Left lung (tissue), 10 donors: ENCODE data around the gene AKAP11. TPM values are rescaled to one million over a fixed set of nuclear protein-coding genes. Genes with fewer than 3 reads are reported as not detected.

ENCODE experiments used
- ATAC-seq: fragments of 200-7000 bp; cut with Tn5 transposase; one replicate; pipeline ENCODE4 v1.9.1; 2020; ENCODE audit warnings: moderate library complexity
- DNase-seq, 4 donors: peaks; one replicate each; pipeline ENCODE4 v3.0.0-alpha.2; 2013 to 2020
- H3K27ac ChIP-seq, 2 donors: fragments of 200-600 bp; sonication (generic) in 1 of 2; one replicate each; pipeline versions ENCODE4 v1.5.0 to v1.8.0; 2020 to 2021
- H3K27me3 ChIP-seq, 2 donors: fragments of 200-600 bp; sonication (generic) in 1 of 2; one replicate each; pipeline versions ENCODE4 v1.5.0 to v1.8.0; 2020 to 2021
- H3K36me3 ChIP-seq, 2 donors: fragments of 200-600 bp; sonication (generic) in 1 of 2; one replicate each; pipeline versions ENCODE4 v1.5.0 to v1.8.0; 2020 to 2021
- H3K4me1 ChIP-seq, 2 donors: fragments of 200-600 bp; one replicate each; pipeline ENCODE4 v1.8.0; 2021
- H3K4me3 ChIP-seq, 2 donors: fragments of 200-600 bp; sonication (generic) in 1 of 2; one replicate each; pipeline versions ENCODE4 v1.5.0 to v1.8.0; 2020 to 2021; ENCODE audit warnings: mild to moderate bottlenecking in 1 of 2
- H3K9me3 ChIP-seq, 2 donors: fragments of 200-600 bp; sonication (generic) in 1 of 2; one replicate each; pipeline versions ENCODE4 v1.5.0 to v1.8.0; 2020 to 2021
- intact Hi-C, 2 donors: fragments of 100-400 bp; cut with DNase I; formaldehyde crosslinking; loops; one replicate each; pipeline versions ENCODE4 v1.11.2 to v1.14.2; 2022
- polyA plus RNA-seq, 6 donors: library from polyadenylated mRNA; unstranded; fragments of 120-200 nt; gene quantifications; one replicate each; pipeline ENCODE4 v1.2.1, GENCODE V29; 2013; ENCODE audit not compliant: insufficient read length in 6 of 6
- total RNA-seq, 2 donors: library from RNA; stranded (reverse); fragmentation: NEBNext Ultra II Directional; extraction: Animal tissue kit (Norgen Biotek cat#: 25700); gene quantifications; one replicate each; pipeline ENCODE4 v1.2.1, GENCODE V29; 2021
- TF ChIP-seq, protein P1 (sequence below), 2 donors: fragments of 200-600 bp; sonication (generic) in 1 of 2; IDR thresholded peaks; one replicate each; pipeline versions ENCODE4 v1.5.0 to v1.8.0; 2021; ENCODE audit warnings: antibody characterized with exemption in 2 of 2
- donor health status: DM: no; HTN: yes; CAD: no.
- donor health status: DM: no; HTN: no; CAD: no.

Gene AKAP11
- total and polyA plus RNA-seq, 8 donors, result 30.3 to 47.1 (median 41.9) TPM

DNA sequence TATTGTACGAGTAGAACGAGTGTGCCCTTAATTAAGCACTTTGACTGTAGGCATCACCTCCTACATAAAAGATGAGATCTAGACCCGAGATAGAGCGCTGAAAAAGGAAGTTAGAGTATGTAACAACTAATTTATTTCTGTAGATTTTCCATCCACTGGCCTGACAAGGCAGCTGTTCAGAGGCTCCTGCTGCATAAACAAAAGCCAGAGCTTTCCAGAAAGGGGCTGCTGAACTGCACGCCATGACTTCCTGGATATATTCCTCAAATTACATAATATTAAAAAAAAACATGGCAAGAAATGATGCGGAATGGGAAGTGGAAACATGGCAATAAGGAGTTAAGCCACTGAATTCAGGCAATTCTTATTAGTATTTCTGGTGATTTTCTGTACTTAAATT lies 89.7 kb downstream of the AKAP11 start:
- Histone ChIP-seq H3K4me1 (no peaks in the 10 kb centered on the region), H3K9me3 (no peaks in the 10 kb centered on the region), H3K36me3 (no peaks in the 10 kb centered on the region), H3K27ac (no peak overlapping the region), H3K4me3 (no peak overlapping the region), H3K27me3 (no peaks in the 10 kb centered on the region)
- TF ChIP-seq, protein P1, sequence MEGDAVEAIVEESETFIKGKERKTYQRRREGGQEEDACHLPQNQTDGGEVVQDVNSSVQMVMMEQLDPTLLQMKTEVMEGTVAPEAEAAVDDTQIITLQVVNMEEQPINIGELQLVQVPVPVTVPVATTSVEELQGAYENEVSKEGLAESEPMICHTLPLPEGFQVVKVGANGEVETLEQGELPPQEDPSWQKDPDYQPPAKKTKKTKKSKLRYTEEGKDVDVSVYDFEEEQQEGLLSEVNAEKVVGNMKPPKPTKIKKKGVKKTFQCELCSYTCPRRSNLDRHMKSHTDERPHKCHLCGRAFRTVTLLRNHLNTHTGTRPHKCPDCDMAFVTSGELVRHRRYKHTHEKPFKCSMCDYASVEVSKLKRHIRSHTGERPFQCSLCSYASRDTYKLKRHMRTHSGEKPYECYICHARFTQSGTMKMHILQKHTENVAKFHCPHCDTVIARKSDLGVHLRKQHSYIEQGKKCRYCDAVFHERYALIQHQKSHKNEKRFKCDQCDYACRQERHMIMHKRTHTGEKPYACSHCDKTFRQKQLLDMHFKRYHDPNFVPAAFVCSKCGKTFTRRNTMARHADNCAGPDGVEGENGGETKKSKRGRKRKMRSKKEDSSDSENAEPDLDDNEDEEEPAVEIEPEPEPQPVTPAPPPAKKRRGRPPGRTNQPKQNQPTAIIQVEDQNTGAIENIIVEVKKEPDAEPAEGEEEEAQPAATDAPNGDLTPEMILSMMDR (IDR thresholded peaks at IDR 0.05), result no peak
- intact Hi-C loops, result no loop called here
- DNase-seq, result no peak
- ATAC-seq, result no peak

DNA sequence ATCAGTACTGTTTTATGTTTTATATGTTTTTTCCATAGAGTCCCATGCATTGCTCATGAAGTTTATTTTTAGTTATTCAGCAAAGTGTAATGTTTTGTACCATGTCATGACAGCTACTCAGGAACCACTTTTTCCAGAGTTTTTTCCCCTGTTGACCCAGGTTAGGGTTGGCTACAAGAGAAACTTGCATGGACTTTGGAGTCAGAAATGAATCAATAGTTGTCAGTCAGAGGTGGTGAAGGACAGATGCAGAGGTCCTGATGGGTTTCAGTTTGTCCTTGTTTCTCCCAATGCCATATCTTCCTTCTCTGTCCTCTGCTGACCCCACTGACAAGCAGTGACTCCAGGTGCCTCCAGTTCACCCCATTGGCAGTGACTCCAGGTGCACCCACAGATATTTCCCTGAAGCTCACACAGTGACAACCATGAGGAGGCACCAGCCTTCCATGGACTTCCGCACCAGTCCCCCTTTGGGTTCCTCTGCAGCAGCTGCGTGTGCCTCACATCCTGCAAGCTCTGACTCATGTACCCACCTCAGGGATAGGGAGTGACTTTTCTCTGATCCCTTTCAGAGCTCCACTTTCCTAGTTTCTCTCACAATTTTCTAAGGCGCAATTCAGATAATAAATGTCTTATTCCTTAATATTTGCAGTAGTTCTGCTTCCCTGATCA lies 92.1 kb downstream of the AKAP11 start:
- no peak for DNase-seq
- Histone ChIP-seq H3K27ac (no peak overlapping the region), H3K4me1 (no peaks in the 10 kb centered on the region), H3K36me3 (no peaks in the 10 kb centered on the region), H3K27me3 (no peaks in the 10 kb centered on the region), H3K4me3 (no peak overlapping the region), H3K9me3 (no peaks in the 10 kb centered on the region)
- ATAC-seq, result no peak
- TF ChIP-seq, protein P1 (IDR thresholded peaks at IDR 0.05), result no peak
- intact Hi-C loops, result no loop called here

DNA sequence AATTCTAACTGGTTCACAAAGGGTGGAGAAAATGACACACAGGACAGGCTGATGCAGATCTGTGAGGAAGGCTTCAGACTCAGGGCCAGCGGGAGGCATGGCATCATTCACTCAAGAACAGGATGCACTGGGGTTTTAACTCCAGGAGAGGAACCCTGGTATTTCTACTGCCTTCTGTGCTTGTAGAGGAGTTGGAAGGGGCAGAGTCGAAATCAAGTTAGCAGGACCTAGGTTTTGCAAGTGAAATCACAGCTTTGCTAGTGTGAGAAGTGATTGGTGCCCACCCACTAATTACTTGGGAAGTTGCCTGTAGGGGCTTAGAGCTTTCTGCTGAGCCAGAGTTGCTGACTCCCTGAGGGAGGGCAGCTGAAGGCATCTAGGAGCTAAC lies 92.7 kb downstream of the AKAP11 start:
- Histone ChIP-seq H3K27me3 (no peaks in the 10 kb centered on the region), H3K9me3 (no peaks in the 10 kb centered on the region), H3K36me3 (no peaks in the 10 kb centered on the region), H3K27ac (no peak overlapping the region), H3K4me3 (no peak overlapping the region), H3K4me1 (no peaks in the 10 kb centered on the region)
- ATAC-seq (no peak), DNase-seq (no peak)
- TF ChIP-seq, protein P1 (IDR thresholded peaks at IDR 0.05), result no peak
- intact Hi-C loops, result no loop called here

DNA sequence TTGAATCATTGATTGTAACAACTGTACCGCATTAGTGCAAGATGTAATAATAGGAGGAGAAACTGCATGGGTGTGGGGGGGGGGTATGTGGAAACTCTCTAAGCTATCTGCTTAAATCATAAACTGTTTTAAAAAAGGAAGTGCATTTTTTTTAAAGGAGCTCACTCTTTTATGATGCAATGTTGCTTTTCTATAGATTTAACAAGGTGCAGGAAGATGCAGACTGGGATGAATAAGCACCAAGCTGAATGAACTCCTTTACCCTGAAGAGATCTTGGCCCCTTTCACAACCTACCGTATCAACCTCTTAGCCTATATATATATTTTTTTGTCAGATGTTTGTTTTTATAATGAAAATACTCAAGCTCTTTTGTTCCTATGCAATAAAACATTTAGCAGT lies 95.9 kb downstream of the AKAP11 start:
- Histone ChIP-seq H3K4me1 (no peaks in the 10 kb centered on the region), H3K9me3 (no peaks in the 10 kb centered on the region), H3K4me3 (no peak overlapping the region), H3K36me3 (no peaks in the 10 kb centered on the region), H3K27ac (no peak overlapping the region), H3K27me3 (no peaks in the 10 kb centered on the region)
- DNase-seq (no peak), ATAC-seq (no peak)
- TF ChIP-seq, protein P1 (IDR thresholded peaks at IDR 0.05), result no peak
- intact Hi-C loops, result no loop called here

DNA sequence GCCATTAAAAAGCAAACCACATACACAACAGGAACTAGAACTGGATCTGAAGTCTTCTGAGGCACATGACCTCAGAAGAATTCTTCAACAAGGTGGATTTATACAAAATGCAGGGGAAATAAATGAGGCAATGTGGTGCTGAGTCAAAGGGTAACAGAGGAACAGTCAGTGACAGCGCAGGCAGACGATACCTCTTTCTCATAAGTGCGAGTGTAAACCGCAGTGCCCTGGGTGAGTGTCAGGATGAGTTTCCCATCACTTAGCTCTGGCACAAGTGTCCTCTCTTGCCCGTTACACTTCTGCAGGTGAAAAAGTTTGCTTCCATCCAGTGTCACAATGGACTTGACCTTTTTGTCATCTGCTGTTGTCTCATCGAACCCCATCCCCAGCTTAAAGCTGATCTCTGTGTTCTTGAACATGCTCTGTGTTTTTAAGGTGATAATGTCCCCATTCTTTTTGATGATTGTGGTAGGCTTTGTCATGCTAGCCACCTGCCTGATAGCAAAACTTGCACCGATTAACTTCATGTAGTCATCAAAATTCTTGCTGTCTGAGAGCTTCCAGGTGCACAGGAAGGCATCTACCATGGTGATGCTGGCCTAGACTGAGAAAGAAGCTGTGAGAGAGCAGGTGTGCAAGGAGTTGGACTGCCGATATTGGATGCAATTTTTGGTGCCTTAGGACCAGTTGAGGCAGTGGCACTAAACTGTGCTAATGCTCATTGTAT lies 97.3 kb downstream of the AKAP11 start:
- Histone ChIP-seq H3K4me3 (no peak overlapping the region), H3K27ac (no peak overlapping the region), H3K9me3 (no peaks in the 10 kb centered on the region), H3K36me3 (no peaks in the 10 kb centered on the region), H3K4me1 (no peaks in the 10 kb centered on the region), H3K27me3 (no peaks in the 10 kb centered on the region)
- DNase-seq (no peak), ATAC-seq (no peak)
- TF ChIP-seq, protein P1 (IDR thresholded peaks at IDR 0.05), result no peak
- intact Hi-C loops, result no loop called here
